Measurements from ENCODE around the gene GRN.
A peak's percentile ranks its signal among the peaks of the same experiment; 100 is the strongest.

GRN gene

GRCh38 chr17:44398692-44399691, 53.9 kb downstream of the GRN start:
- H3K27me3 ChIP-seq (replicated peaks; ENCODE audit: control insufficient read depth, insufficient read depth, low read length), result no peaks in the 10 kb centered on the region
- DNase-seq (ENCODE audit: extremely low read depth, insufficient read length), result no peak
- H3K4me3 ChIP-seq (replicated peaks; ENCODE audit: low read depth, low read length), result no peak overlapping the region
- peaks cover 22% of the 10 kb centered on the region for H3K36me3 ChIP-seq (ENCODE audit: control insufficient read depth, insufficient read depth, low read length)
- TF ChIP-seq, protein P1, sequence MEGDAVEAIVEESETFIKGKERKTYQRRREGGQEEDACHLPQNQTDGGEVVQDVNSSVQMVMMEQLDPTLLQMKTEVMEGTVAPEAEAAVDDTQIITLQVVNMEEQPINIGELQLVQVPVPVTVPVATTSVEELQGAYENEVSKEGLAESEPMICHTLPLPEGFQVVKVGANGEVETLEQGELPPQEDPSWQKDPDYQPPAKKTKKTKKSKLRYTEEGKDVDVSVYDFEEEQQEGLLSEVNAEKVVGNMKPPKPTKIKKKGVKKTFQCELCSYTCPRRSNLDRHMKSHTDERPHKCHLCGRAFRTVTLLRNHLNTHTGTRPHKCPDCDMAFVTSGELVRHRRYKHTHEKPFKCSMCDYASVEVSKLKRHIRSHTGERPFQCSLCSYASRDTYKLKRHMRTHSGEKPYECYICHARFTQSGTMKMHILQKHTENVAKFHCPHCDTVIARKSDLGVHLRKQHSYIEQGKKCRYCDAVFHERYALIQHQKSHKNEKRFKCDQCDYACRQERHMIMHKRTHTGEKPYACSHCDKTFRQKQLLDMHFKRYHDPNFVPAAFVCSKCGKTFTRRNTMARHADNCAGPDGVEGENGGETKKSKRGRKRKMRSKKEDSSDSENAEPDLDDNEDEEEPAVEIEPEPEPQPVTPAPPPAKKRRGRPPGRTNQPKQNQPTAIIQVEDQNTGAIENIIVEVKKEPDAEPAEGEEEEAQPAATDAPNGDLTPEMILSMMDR (IDR thresholded peaks at IDR 0.05; ENCODE audit: insufficient read depth, low read length, poor library complexity, severe bottlenecking), result no peak

GRCh38 chr17:44400226-44400847, 55.2 kb downstream of the GRN start:
- peaks cover 22% of the 10 kb centered on the region for H3K36me3 ChIP-seq (ENCODE audit: control insufficient read depth, insufficient read depth, low read length)

More at GRCh38 chr17:44400226-44400847, 55.2 kb downstream of the GRN start:
- Histone ChIP-seq H3K4me3 (replicated peaks; ENCODE audit: low read depth, low read length) (no peak overlapping the region), H3K27me3 (replicated peaks; ENCODE audit: control insufficient read depth, insufficient read depth, low read length) (no peaks in the 10 kb centered on the region)
- no peak for DNase-seq (ENCODE audit: extremely low read depth, insufficient read length)
- TF ChIP-seq, protein P1 (IDR thresholded peaks at IDR 0.05; ENCODE audit: insufficient read depth, low read length, poor library complexity, severe bottlenecking), result peak; percentile 53
